A673 (cell line): ENCODE measurements around the gene PCNA.

Experiments used
- CTCF ChIP-seq: fragments of 300-800, 200-600 bp; sonication (generic); conservative IDR thresholded peaks from 2 replicates; pipeline ENCODE4 v1.5.1; 2017; ENCODE audit warnings: low read depth, mild to moderate bottlenecking, antibody characterized with exemption, low read length, moderate library complexity, mixed read lengths
- EZH2 ChIP-seq: fragments of 200-600 bp; sonication (generic); IDR thresholded peaks from 2 replicates; pipeline ENCODE4 v1.6.1; 2017; ENCODE audit warnings: borderline replicate concordance, low read depth, mild to moderate bottlenecking, mixed read lengths, antibody characterized with exemption, low read length; ENCODE audit not compliant: poor library complexity, severe bottlenecking

GRCh38 chr20:5122873-5123260, 3.1 kb upstream of the PCNA start:
- no peak for TF ChIP-seq CTCF
- TF ChIP-seq EZH2, result no peak
